A172 (cell line): ENCODE data around the gene MBOAT2. TPM values are rescaled to one million over a fixed set of nuclear protein-coding genes. Genes with fewer than 3 reads are reported as not detected.
A peak's percentile ranks its signal among the peaks of the same experiment; 100 is the strongest.
"Not testable (repeated sequence)": the region's sequence is repeated elsewhere in the genome, so short reads cannot be mapped to it uniquely, and the experiment has no call there.

ENCODE experiments used
- DNase-seq: peaks from one replicate; pipeline ENCODE4 v3.0.0-alpha.2; 2015; ENCODE audit warnings: low spot score
- total RNA-seq: library from RNA; depleted of rRNA; stranded (reverse); fragments of >200 nt; shearing (Covaris generic); gene quantifications from 2 replicates; pipeline ENCODE4 v1.2.3, GENCODE V29; 2014

MBOAT2 gene
- total RNA-seq, 1 experiment from 2014 or later = 44.0 TPM

DNA sequence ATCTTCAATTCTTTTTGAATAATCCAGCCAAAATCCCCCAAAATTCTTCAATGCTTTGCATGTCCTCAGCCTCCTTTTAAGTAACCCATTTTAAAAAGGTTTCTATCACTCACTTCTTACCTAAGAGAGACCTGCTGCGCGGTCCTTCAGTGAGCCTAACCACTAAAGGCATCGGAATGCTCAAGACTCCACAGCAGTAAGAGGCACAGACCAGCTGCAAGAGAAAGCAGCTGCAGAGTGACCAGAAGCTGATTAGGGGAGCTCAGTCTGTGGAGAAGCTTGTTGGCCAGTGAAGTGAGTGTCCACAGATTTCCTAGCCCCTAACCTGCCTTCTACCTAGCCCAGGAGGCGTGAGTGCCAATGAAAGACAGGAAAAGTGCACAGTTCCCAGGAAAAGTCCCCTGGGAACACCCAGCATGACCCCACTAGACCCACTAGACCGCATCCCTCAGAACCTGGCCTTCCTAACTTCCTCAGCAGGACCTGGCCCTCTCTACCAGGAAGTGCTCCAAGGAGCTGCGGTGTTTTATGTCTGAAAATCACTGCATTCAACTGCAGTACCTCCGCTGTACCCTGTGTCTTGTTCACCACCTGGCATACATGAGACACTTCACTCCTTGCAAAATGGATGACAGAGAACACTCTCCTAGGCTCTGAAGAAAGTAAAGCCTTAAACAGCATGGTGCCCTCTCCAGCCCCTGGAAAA is 10.1 kb downstream of the MBOAT2 start:
- no peak for DNase-seq

GRCh38 chr2:8992643-8993042 is 10.8 kb downstream of the MBOAT2 start:
- no peak for DNase-seq

DNA sequence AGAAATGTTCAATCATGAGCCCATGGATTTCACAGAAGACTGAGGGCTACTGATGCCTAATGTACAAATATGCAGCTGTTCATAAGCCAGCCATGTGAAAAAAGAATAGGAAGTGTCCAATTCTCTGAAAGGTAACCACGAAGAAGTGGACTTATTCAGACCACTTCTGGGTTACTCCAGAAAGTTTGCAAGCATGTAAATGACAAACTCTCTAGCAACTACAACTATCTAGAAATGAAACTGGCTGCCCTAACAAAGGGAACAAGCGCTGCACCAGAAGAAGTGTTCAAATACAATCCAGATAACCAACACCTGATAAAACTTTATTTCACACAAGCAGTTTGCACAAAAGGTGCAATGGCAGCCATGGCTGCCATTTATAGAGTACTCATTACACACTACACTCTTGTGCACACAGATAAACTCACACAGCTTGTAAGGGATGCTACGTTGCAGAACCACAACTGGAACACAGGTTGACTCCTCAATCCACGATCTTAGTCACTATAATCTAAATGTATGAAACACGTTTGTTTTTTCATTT is 13.9 kb downstream of the MBOAT2 start:
- no peak for DNase-seq

DNA sequence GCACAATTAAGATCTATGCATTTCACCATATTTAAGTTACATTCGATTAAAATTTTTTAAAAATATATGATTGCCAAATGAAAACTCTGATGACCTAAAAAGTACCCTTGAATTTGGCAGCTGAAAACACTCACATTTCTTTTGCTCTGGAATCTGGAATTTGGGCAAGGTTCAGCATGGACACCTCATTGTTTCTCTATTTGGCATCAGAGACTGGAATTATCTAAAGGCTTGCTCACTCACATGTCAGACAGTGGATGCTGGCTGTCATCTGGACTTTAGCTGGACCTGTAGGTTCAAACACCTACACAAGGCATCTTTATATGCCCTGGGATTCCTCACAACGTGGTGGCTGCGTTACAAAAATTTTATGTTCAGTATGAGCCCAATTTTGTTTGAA is 16.1 kb downstream of the MBOAT2 start:
- no peak for DNase-seq

DNA sequence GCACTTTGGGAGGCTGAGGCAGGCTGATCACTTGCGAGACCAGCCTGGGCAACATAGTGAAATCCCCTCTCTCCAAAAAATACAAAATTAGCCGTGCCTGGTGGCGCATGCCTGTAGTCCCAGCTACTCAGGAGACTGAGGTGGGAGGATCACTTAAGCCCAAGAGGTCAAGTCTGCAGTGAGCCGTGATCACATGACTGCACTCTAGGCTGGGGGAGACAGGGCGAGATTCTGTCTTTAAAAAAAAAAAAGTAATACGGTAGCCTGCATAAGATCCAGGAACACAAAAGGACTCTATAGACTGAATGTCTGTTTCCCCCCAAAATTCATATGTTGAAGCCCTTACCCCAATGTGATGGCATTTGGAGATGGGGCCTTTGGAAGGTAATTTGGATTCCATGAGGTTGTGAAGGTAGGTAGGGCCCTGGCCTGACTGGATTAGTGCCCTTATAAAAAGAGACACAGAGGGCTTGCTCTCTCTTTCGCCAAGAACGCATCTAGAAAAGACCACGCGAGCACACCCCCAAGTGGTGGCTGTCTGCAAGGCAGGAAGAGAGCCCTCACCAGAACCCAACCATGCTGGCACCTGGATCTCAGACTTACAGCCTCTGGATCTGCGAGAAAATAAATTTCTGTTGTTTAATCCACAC is 17.0 kb downstream of the MBOAT2 start:
- DNase-seq = no peak

DNA sequence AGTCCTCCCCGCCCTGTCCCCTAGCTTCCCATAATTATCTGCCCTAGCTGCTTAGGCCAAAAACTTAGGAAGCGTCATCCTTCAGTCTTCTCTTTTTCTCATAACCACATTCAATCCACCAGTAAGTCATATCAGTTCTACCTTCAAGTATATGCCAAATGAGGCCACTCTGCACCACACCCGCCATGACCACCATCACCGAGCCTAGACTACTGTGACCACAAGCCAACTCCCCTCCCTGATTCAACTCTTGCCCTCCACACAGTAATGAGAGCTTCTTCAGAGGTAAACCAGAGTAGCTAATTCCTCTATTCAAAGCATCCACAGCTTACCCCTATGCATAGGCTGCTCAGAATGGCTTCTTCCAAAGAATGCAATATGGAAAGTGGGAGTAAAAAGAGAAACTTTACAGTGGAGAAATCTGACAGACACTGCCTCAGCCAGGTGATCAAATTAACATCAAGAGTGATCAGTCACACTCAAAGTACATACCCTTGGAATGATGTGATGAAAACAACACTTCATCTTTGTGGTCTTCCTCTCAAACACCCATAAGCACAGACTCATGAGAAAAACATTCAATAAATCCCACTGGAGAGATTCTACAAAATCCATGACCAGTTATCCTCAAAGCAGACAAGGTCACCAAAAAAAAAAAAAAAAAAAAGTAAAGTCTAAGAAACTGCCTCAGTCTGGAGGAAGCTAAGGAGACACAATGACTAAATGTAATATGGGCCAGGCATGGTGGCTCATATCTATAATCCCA is 17.7 kb downstream of the MBOAT2 start:
- peak; percentile 22 for DNase-seq

- no peak for DNase-seq
These were observed 18.6 kb downstream of the MBOAT2 start for GRCh38 chr2:8984855-8985254.

DNA sequence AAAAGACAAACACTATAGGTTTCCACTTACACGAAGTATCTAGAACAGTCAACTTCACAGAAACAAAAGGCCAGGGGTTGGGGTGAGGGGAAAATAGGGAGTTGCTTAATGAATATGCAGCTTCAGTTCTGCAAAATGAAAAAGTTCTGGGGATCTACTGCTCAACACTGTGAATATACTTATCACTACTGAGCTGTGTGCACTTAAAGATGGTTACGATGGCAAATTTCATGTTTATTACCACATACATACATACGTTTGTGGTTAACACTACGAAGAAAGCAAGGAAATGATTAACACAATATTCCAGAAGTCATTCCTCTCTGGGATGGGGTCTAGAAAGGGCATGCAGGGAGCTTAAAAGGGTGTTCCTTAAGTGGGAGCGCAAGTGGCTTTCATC is 19.3 kb downstream of the MBOAT2 start:
- no peak for DNase-seq

DNA sequence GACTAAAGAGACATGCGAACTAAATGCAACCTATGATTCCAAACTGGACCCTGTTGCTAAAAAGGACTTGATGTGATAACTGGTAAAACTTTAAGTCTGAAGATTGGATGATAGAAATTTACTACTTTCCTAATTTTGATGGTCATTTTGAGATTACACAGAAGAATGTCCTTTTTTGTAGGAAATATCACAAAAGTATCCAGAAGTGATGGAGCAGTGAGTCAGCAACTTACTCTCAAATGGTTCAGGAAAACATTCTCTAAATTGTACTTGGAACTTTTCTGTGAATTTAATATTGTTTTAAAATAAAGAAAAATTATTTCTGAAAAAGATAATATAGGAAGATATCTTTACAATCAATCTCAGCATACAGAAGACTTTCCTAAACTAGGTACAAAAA is 19.9 kb downstream of the MBOAT2 start:
- no peak for DNase-seq

- no peak for DNase-seq
These were observed 21.6 kb downstream of the MBOAT2 start for GRCh38 chr2:8981876-8982275.

- no peak for DNase-seq
These were observed 23.4 kb downstream of the MBOAT2 start for GRCh38 chr2:8980096-8980495.

GRCh38 chr2:8977758-8978157 is 25.7 kb downstream of the MBOAT2 start:
- no peak for DNase-seq

- DNase-seq = no peak
These were observed 26.8 kb downstream of the MBOAT2 start for GRCh38 chr2:8976442-8977259.

DNA sequence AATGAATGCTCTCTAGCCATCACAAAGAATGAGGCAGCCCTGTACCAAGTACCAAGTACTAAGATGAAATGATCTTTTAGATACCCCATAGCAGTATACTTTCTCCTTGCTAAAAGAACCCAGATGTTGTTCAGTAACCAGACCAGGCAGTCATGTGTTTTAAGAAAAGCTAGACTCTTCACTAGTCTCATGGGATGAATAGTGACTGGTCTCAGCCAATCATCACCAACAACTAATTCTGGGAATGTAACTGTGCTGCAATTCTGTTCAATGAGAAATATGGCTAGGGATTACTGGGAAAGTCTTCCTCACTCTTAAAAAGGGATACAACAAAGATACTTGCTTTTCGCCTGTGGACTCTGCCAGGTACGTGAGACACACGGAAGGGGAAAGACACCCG is 29.5 kb downstream of the MBOAT2 start:
- no peak for DNase-seq

- not testable (repeated sequence) for DNase-seq
These were observed 30.5 kb downstream of the MBOAT2 start for GRCh38 chr2:8973017-8973416.

DNA sequence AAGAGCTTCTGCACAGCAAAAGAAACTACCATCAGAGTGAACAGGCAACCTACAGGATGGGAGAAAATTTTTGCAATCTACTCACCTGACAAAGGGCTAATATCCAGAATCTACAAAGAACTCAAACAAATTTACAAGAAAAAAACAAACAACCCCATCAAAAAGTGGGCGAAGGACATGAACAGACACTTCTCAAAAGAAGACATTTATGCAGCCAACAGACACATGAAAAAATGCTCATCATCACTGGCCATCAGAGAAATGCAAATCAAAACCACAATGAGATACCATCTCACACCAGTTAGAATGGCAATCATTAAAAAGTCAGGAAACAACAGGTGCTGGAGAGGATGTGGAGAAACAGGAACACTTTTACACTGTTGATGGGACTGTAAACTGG is 30.9 kb downstream of the MBOAT2 start:
- not testable (repeated sequence) for DNase-seq

DNA sequence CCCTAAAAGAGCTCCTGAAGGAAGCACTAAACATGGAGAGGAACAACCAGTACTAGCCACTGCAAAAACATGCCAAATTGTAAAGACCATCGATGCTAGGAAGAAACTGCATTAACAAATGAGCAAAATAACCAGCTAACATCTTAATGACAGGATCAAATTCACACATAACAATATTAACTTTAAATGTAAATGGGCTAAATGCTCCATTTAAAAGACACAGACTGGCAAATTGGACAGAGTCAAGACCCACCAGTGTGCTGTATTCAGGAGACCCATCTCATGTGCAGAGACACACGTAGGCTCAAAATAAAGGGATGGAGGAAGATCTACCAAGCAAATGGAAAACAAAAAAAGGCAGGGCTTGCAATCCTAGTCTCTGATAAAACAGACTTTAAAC is 34.1 kb downstream of the MBOAT2 start:
- DNase-seq = not testable (repeated sequence)

DNA sequence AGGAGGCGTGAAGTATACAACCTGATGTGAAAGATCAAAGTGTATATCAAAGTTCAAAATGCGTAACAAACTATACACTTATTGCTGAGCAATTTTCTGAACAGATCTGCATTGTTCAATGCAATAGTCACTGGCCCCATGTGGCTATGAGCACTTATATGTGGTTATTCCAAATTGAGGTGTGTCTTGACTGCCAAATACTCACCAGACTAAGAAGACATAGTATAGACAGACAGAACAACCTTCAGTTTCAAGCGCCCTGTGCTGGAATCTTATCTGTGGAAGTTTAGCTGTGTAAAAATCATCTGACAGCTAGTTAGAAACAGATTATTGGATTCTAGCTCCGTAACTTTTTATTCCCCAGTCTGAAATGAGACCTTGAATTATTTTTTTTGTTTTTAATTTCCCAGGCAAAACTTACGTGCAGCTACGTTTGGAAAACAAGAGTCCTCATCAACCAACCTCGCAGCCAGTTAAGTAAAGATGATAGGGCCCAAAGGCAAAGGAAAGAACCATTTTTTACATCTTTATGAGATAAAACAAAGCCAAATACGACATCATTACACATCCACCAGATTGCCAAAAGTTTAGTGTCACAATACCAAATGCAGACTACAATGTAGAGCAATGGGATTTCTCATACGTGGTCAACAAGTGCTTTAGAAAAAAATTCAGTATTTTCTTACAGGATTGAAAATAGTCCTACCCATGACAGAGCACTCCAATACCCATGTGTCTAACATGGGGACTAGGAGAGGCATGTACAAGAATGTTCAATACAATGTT is 37.2 kb downstream of the MBOAT2 start:
- no peak for DNase-seq

DNA sequence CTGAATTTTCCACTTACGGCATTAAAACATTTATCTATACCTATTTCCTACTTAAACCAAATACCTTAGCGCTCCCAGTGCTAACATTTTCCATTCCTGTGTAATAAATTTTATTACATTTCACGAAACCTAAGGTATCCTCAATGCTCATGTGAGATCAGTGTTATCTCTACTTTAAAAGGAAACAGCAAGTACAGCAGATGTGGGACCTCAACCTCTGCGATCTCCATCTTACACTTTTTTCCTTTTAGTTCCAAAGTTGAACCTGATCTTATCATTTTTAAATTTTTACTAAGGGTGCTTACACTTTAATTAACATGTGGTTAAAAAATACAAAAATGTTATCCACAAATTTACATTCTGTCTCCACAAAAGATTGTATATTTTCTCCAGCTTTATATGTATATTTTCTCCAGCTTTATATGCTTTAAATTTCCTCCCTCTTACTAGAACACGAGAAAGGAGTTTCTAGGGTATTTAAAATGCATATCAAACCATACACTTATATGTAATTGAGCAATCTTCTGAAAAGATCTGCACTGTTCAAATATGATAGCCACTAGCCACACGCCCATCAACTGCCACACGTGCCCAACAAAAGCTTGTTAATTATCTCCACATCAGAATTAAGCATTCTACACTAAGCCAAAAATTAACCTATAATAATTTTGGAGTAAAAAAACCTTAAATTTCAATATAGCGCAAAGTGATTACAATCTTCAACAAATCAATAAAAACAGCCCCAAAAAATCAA is 38.1 kb downstream of the MBOAT2 start:
- no peak for DNase-seq

GRCh38 chr2:8962890-8963289 is 40.6 kb downstream of the MBOAT2 start:
- no peak for DNase-seq
